DMS 273 (cell line): Measurements from ENCODE around the gene EBF3.

Experiments
- DNase-seq: peaks from one replicate; lab custom pipeline; 2025; ENCODE audit not compliant: unreplicated experiment; lab: John Stamatoyannopoulos, UW

Gene EBF3

DNA sequence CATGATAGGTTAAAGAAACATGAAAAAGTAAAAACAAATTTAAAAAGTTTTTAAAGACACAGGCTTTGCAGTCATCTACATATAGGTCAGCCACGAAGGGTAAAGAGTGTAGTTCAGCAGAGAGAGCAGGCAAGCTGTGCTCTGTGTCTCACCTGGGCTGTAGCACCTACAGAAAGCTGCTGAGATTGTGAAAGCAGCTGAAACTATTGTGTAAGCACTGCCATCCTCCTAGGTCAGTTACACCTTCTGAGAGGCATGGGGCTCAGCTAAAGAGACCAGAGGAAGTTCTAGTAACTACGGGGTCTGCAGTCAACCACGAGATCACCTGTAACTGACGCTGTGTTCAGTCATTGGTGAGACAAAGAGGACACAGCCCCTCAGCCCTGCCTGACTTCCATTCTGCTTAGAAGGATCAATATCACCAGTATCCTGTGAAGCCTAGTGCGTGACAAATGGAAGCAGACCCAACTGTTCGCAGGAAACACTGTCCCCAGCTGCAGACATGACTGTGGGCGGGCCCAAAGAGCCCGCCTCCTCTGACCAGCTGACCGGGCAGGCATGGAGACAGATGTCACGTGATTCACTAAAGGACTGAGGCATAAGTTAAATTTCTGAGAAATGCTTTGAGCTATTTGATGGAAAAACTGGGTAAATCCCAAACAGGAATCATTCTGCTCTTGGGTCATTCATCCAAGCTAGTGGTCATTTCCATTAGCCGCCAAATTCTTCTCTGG lies 87.9 kb downstream of the EBF3 start:
- no peak for DNase-seq

DNA sequence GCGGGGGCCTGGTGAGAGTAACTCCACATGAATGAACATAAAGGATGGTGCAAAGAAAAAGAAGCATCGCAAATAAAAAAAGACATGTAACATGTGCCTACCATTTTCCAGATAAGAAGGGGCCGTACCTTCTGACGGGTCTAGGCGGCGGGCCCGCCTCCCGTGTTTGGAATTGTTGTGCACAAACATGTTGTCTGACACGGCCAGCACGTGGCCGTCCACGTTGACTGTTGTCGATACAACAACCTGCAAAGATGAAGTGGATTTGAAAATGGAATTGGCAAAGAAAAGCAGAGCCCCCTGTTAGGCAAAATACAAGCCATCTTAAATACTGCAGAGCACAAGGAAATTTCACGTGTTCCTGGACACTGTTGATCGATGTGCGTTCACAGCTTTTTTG lies 90.7 kb downstream of the EBF3 start:
- DNase-seq: no peak

DNA sequence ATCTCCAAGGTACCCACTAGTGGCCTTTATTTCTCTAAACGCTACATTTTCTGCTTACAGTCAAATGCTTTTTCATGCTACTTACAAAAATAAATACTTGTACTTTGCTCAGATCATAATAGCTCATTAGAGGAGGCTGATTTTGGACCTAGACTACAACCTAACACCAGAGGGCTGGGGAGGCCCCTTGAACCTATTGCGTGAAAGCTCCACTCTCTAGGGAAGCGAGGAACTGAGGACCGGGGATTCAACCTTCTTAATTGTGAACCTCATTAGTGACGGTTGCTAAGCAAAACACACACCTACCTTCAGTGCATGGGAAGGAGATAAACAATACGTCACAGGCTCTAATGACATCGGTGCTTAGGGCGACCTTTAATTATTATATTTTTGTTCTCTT lies 92.1 kb downstream of the EBF3 start:
- DNase-seq: peak; percentile 14

DNA sequence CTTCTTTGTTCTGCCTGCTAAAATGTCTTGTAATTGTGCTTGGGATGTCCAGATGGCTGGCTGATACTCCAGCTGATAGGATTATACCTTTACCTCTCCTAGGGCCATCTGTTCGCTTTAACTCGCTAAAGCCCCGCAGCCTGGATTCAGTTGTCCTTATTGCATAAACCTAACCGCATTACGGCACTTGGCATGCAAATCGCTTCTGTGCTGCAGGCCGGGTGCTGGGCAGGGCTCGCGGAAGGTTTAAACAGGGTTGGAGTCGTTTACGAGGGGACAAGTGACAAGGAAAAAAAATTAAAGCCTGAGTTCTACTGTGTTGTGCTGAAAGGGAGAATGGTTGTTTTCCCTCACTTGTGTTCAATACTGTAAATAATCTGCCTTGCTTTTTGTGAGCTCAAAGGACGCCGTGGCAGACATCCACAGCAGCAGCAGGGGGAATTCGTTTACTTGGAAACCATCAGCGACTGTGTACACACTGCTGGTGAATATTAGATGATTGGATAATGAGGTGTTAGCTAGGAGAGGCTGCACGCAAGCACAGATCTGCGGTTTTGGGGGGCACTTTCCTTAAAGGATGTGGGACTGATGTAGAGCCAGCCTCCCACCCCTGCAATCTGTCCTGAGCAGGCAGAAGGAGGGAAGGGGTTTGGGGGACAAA lies 93.0 kb downstream of the EBF3 start:
- peak; percentile 97 for DNase-seq

DNA sequence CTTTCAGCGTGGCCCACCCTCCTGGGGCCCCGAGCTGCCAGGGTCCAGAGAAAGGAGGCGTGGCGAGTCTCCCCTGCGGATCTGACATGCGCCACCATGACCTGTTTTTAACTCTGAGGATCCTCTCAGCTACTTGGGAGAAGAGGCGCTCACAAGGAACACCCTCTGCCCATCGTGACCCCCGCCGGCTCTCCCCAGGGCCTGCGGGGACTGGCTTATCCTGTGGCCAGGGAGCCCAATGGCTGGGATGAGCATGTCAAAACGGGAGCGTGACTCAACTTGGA lies 93.7 kb downstream of the EBF3 start:
- DNase-seq: peak; percentile 64

DNA sequence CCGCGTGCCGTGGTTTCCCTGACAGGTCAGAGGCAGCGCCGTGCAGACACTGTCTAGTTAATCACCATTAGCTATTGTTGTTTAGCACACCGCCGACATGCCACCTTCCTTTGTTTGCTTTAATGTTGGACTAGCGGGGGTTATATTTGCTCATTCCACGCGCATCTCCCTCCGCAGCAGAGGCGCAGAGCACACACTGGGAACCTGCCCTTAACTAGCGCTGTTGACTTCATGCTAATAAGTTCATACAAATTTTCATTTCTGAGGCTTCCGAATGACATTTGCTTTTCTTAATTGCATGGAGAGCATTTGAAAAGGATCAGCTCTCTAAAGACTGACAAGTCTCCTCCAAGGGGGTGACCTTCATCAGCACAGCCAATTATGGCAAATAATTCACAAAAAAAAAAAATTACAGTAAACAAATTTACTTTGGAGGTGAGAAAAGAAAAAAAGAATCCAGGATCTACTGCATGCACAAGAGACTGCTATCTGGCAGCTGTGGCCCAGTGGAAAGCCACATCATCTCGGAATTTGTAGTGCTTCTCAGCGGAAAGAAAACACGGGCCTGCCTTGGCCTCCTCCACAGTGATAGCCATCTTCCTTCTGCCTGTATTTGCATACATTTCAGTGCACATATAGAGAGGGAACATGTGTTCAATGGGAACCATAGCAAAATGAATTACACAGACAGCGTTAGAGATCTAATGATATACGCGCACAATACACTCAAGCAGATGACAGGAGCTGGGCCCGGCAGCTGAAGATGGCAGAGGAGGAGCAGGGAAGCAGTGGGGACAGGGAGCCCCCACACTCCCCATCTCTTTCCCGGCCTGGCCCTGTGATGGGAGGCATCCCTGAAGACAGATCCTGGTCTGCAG lies 94.2 kb downstream of the EBF3 start:
- DNase-seq: peak; percentile 58

DNA sequence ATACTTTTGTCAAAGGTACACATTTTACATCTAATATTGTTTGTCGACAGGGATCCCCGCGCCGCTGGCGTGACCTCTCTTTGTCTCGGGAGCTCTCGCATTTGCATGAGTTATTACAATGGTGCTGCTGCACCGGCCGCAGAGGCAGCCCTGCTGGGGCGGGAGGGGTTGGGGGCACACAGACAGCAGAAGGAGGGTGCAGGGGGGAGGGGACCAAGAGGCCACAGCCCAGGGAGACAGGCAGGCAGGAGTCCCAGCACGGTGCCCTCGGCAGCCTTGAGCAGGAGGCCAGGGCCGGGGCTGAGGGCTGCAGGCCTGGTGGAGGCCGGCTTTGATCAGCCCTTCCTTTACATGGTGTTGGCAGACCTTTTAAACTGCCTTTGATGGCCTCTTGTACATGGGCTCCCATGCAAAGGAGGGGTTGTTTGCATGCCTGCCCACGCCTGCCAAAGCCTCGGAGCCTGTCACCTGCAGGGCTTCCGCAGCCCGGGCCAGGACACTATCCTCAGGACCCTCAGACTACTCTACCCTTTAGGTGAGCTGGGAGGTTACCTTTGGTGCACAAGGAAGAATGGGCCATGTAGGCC lies 95.5 kb downstream of the EBF3 start:
- no peak for DNase-seq

DNA sequence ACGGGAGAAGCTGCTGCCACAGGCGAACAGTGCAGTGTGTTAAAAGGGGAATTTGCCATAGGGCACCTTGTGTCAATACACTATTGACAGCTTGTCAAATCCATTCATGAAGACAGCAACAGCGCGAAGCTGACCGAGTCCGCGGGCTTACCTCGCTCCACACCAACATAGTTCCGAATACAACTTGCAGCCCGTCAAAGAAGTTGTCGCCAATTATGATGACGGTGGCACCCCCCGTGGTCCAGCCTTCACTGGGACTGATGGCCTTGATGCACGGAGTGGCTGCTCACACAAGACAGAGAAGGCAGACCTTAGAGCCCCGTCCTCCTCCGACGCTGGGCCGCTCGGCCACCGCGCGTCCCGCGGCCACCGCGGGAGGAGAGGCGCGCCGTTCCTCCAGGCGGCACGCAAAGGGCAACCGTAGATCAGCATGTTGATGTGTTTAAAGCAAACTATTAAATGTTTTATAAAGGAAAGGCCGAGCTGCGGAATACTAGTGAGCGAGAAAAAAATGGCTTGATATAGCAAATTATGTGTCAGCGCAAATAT lies 96.4 kb downstream of the EBF3 start:
- no peak for DNase-seq

DNA sequence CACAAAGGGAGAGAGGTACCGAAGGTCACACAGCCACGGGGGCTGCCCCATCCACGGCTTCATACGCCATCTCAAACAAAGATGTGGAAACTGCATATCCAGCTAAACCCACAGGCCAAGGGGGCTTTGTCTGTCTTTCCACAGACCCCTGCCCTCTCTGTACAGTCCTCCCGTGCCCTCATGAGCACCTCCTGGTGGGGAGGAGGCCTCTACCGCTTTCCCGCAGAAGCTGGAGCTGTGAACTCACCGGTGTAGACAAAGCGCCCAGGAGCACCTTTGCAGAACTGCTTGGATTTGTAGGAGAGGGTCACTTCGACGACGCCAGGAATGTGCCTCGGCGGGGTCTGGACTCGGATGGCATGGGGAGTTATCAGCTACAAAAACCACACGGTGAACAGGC lies 97.2 kb downstream of the EBF3 start:
- DNase-seq: no peak

DNA sequence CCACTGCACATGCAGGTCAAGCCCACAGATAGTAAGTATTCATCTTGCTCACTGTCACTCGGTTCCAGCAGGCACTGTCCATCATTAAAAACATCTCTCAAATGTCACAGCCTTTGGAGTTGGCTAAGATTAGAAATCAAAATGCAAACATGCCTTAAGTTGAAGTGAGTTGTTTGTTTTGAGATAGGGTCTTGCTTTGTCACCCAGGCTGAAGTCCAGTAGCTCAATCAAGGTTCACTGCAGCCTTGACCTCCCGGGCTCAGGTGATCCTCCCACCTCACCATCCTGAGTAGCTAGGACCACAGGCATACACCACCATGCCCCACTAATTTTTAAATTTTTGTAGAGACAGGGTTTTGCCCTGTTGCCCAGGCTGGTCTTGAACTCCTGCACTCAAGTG lies 98.1 kb downstream of the EBF3 start:
- no peak for DNase-seq

DNA sequence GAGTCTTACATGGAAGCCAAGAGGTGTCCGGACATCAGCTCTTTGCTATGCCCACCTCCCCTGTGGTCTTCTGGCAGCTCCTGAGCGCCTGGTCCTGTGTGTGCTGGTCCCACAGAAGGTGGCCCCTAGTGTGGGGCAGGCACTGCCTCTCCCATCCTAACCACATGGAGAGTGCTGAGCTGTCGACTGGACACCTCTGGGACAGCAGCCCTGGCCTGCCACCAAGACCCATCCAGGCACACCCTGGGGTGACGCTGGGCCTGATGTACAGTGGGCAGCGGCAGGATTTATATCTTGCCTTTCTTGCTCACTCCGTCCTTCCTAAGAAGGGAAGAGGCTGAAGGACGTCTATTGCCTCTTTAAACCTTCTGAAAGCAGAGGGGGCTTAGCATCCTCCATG lies 98.7 kb downstream of the EBF3 start:
- DNase-seq: no peak

DNA sequence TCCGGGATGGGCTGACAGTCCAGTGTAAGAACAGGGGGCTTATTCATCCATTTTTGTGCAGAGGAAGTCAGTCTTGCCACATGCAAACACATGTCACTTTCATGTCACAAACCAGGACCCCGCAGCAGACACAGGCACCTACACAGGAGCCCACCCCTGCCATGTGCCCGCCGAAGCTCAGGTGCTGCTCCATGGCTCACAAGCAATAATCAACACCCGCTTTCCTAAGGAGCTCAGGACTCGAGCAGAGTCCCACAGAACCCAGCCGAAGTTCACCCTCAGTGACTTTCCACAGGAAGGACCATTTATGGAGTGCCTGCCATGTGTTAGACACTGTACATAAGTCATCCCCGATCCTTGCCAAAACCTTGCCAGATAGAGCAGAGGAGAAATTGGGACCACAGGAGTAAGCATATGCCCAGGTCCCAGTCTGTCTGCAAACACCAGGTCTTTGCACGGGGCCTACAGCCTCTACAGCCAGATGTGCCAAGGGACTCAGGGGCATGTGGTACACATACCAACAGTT lies 99.4 kb downstream of the EBF3 start:
- peak; percentile 94 for DNase-seq

DNA sequence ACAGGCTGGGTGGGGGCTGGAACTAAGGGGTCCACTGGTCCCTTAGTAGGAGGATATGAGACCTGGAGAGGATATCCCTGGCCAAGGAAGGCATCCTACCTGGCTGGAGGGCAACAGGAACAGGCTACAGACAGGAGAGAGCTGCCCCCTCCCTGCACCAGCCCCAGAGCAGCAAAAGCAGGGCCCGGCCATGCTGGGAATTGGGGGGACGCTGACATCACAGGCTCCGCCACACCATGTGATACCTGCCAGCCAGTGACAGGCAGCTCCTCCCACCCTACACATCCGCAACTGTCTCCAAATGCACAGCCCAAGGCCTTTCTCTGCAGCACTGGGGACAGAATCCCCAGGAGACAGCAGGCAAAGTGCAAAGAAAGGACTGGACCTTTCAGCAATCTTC lies 100.0 kb downstream of the EBF3 start:
- DNase-seq: no peak

DNA sequence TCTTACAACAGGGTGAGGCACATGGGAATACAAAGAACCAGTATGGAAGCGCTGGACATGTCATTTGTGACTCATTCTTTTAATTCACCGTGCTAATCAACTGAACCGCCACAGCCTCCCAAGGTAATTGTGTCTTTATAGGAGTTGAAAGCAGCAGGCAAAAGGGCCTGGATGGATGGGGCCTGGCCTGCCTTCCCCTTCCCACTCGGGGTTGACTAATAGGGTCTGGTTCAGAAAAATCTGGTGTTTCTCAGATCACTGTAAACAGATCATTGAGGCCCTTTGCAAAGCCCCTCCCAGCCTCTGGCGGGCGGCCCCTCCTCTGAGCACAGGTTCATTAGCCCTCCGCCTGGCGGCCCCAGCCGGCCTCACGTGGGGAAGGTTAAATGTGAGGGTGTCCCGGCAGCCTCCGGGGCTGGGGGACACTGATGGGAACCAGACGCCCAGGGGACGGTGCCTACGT lies 100.8 kb downstream of the EBF3 start:
- DNase-seq: no peak

DNA sequence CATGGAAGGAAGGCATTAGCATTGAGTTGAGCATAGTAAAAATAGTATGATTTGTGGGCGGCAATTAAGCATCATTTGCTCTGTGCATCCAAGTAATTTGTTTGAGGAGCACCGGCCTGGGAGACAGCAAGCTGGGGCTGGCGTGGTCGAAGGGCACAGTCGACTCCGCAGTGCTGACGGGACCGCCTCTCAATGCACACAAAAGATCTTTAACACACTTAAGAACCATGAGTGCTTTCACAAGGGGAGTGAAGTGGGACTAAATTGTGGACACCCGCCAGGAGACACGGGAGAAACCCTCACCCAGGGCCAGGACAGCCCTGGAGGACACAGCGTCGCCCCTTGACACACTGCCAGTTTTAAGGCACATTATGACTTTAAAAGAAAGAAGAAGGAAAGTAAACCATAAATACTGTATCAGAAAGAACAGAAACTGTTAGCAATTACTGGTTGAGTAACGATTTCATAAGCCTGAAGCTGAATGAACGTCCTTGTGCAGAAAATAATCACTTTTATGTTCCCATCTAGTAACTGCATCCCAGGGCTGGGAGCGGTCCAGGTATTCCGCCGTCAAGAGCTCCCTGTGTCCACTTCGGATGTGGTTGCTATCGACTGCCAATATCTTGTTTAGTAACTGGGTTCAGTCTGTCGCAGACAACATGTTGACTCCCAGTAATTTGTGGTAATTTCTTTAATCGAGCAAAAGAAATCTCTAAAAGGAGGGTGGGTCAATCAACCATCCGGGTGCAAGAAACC lies 102.1 kb downstream of the EBF3 start:
- no peak for DNase-seq

DNA sequence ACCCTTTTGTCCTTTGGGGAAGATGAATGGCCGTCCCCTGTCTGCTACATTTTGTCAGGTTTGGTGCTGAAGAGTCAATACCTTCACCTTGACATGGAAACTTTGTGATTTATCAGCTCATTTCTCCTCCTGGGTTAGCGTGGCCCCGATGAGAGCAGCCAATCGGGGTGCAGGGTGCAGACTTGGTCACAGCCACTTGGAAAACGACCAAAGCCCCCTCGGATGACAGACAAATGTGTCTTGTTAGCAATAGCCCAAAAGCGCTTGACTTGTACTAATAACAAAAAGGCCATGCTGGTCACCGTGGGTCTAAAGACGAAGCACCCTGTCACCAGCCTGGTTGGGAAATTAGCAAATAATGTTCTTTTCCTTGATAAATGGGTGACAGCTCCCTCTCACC lies 103.7 kb downstream of the EBF3 start:
- DNase-seq: no peak

DNA sequence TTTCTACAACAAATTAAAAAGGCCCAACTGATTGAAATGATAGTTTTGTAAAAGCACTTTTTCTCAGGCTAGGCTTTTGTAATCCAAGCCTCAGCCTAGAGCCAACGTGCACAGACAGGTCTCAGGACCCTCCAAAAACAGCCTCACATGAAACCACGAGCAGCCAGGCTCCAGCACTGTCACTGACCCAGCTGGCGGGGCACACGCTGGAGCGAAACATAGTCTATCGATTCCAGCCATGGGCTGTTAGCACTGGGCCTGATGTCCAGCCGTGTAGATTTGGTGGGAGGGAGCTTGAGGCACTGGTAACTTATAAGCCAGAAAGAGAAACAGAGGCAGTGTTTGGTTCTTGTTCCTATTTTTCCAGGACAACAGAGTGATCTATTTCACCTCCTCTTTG lies 104.5 kb downstream of the EBF3 start:
- DNase-seq: no peak

DNA sequence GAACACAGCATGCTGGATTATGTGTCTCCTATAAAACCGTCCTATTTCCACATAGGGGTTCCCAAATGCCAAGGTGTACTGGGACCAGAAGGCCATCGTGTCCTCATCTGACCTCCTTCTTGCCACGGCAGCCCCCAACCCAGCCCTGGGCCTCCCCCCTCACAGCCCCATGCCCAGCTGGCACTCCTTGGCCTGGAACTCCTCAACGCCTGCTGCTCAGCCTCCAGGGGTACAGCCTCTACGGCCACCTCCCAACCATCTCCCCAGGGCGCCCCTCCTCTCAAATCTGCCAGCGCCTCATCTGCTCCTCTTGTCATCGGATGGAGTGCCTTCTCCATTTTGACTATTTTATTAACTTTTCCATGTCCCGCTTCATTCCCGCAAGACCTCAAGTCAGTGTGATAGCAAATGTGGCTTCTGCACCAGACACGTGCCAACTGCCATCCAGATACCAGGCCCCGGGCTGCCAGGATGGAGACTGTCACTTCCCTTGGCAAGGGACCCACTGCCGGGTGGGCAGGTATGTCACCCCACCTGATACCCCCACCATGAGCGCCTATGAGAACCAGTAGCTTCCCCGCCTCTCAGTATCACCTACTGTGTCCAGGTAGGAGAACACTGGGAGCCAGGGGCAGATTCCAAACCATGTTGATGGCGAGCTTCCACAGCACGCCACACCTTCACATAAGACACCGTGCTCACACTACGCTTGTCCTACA lies 106.7 kb downstream of the EBF3 start:
- DNase-seq: no peak

DNA sequence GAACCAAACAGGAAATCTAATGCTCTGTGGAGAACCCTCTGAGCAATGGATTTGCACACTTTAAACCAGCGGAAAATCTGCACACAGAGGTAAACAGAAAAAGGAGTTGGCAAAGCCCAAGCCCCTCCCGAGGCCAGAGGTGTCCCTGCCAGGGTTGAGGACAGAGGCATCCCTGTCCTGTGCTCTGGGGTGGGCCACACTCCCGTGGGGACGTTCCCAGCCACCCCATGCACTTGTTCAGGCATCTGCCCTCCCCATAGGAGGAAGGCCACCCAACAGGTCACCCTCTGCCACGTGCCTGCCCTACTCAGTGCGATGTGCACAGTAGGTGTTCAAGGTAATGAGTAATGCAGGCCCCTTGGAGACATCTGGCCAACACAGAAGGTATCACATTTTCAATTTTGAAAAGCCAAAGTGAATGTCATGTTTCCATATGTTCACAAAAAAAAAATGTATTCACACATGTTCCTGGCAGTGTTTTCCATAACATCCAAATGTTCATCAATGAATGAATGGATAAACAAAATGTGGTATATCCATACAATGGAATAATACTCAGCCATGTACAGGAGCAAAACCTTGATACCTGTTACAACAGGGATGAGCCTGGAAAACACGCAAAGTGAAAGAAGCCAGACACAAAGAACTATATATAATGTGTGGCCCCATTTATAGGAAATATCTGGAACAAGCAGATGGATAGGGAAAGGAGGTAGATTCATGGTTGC lies 108.1 kb downstream of the EBF3 start:
- DNase-seq: no peak
